H1 (cell line): ENCODE data around the gene GPR137. TPM values are rescaled to one million over a fixed set of nuclear protein-coding genes. Genes with fewer than 3 reads are reported as not detected.

ENCODE experiments used
- CTCF ChIA-PET: fragments of 300-600 bp; sonication (Branson Sonifier 250); formaldehyde crosslinking; loops from one replicate; lab custom pipeline; 2021; ENCODE audit not compliant: partially characterized antibody; lab: Charles Lee
- POLR2A ChIA-PET: fragments of 300-600 bp; sonication (Branson Sonifier 250); formaldehyde crosslinking; loops from one replicate; lab custom pipeline; 2021; ENCODE audit warnings: inconsistent platforms; ENCODE audit not compliant: partially characterized antibody; lab: Charles Lee
- DNase-seq, 2 experiments: peaks; one replicate each; pipeline versions ENCODE4 v3.0.0 to v3.0.0-alpha.2; 2010 to 2022; ENCODE audit warnings: low spot score in 2 of 2, low read depth in 1 of 2, mixed read lengths in 1 of 2
- FAIRE-seq: peaks from 2 replicates; lab custom pipeline; 2011; peaks lifted over from hg19 to GRCh38; lab: Jason Lieb, UNC
- H2AFZ ChIP-seq: 2 replicates; pipeline ENCODE4 v1.8.1; 2012; ENCODE audit warnings: low read length, inconsistent platforms
- H2AK5ac ChIP-seq: 2 replicates; pipeline ENCODE4 v1.6.1; 2013; ENCODE audit warnings: low read depth, low read length
- H2BK120ac ChIP-seq: replicated peaks from 2 replicates; pipeline ENCODE3; 2013; ENCODE audit warnings: low read depth, low read length, inconsistent platforms
- H2BK12ac ChIP-seq: 2 replicates; pipeline ENCODE4 v1.6.1; 2013; ENCODE audit warnings: low read depth, low read length
- H2BK15ac ChIP-seq: 2 replicates; pipeline ENCODE4 v1.6.1; 2013; ENCODE audit warnings: low read length
- H2BK20ac ChIP-seq: 2 replicates; pipeline ENCODE4 v1.6.1; 2013; ENCODE audit warnings: low read length
- H2BK5ac ChIP-seq: 2 replicates; pipeline ENCODE4 v1.6.1; 2013; ENCODE audit warnings: low read depth, low read length
- H3K14ac ChIP-seq: 2 replicates; pipeline ENCODE4 v1.6.1; 2013; ENCODE audit warnings: inconsistent platforms; ENCODE audit not compliant: insufficient read length
- H3K18ac ChIP-seq: 2 replicates; pipeline ENCODE4 v1.6.1; 2013; ENCODE audit warnings: low read length; ENCODE audit errors: extremely low read depth
- H3K23ac ChIP-seq: 2 replicates; pipeline ENCODE4 v1.6.1; 2013; ENCODE audit warnings: inconsistent platforms; ENCODE audit not compliant: insufficient read length
- H3K23me2 ChIP-seq: 2 replicates; pipeline ENCODE4 v1.6.1; 2013; ENCODE audit warnings: low read depth, low read length
- H3K27ac ChIP-seq: 2 replicates; pipeline ENCODE4 v1.6.1; 2011; ENCODE audit warnings: low read depth, low read length, inconsistent platforms
- H3K27me3 ChIP-seq, 4 experiments: replicated peaks in 1 of 4; 1 replicate in 1 of 4; 2 replicates in 3 of 4; pipeline versions ENCODE4 v1.6.1 to v1.8.1; 2011 to 2013; ENCODE audit warnings: low read length in 3 of 4, mild to moderate bottlenecking in 3 of 4, inconsistent platforms in 2 of 4, mixed read lengths in 2 of 4, moderate library complexity in 1 of 4; ENCODE audit not compliant: control insufficient read depth in 3 of 4, insufficient read depth in 3 of 4; ENCODE audit errors: extremely low read depth in 1 of 4
- H3K36me3 ChIP-seq, 4 experiments: 2 replicates each; pipeline versions ENCODE4 v1.6.1 to v1.8.1; 2011 to 2013; ENCODE audit warnings: mild to moderate bottlenecking in 4 of 4, low read length in 3 of 4, moderate library complexity in 2 of 4, control low read depth in 1 of 4, inconsistent platforms in 1 of 4; ENCODE audit not compliant: insufficient read depth in 4 of 4, control insufficient read depth in 2 of 4
- H3K4ac ChIP-seq: replicated peaks from 2 replicates; pipeline ENCODE3; 2013; ENCODE audit warnings: low read length, low read depth, mixed read lengths, inconsistent platforms; ENCODE audit not compliant: insufficient read length
- H3K4me1 ChIP-seq, 4 experiments: replicated peaks in 1 of 4; 1 replicate in 1 of 4; 2 replicates in 3 of 4; pipeline versions ENCODE4 v1.6.1 to v1.8.1; 2011 to 2013; ENCODE audit warnings: low read length in 3 of 4, inconsistent platforms in 2 of 4, mixed read lengths in 1 of 4; ENCODE audit not compliant: insufficient read depth in 4 of 4, control insufficient read depth in 3 of 4
- H3K4me2 ChIP-seq, 2 experiments: 2 replicates each; pipeline versions ENCODE4 v1.6.1 to v1.8.1; 2011 to 2013; ENCODE audit warnings: low read depth in 2 of 2, low read length in 2 of 2, control low read depth in 1 of 2, inconsistent platforms in 1 of 2, mild to moderate bottlenecking in 1 of 2; ENCODE audit not compliant: insufficient read depth in 1 of 2
- H3K4me3 ChIP-seq, 4 experiments: fragments of 200-600, 300-600 bp in 1 of 4; sonication (generic), shearing (Covaris generic), sonication (Bioruptor Twin) in 1 of 4; 2 replicates each; pipeline versions ENCODE4 v1.5.1 to v1.8.1; 2011 to 2016; ENCODE audit warnings: low read length in 4 of 4, low read depth in 3 of 4, control low read depth in 2 of 4, inconsistent platforms in 2 of 4, mild to moderate bottlenecking in 2 of 4, mixed read lengths in 1 of 4, moderate library complexity in 1 of 4; ENCODE audit not compliant: insufficient read depth in 2 of 4; ENCODE audit errors: extremely low read depth in 1 of 4
- H3K56ac ChIP-seq: replicated peaks from 2 replicates; pipeline ENCODE3; 2013; ENCODE audit warnings: low read depth, mild to moderate bottlenecking, mixed read lengths, low read length, inconsistent platforms; ENCODE audit not compliant: insufficient read length
- H3K79me1 ChIP-seq: 2 replicates; pipeline ENCODE4 v1.6.1; 2013; ENCODE audit warnings: low read depth, low read length, control low read depth
- H3K79me2 ChIP-seq, 2 experiments: 2 replicates each; pipeline versions ENCODE4 v1.6.1 to v1.8.1; 2012 to 2013; ENCODE audit warnings: low read length in 2 of 2, mild to moderate bottlenecking in 2 of 2, inconsistent platforms in 1 of 2; ENCODE audit not compliant: insufficient read depth in 2 of 2, control insufficient read depth in 1 of 2
- H3K9ac ChIP-seq, 4 experiments: replicated peaks in 1 of 4; 1 replicate in 1 of 4; 2 replicates in 3 of 4; pipeline versions ENCODE4 v1.6.1 to v1.8.1; 2011 to 2013; ENCODE audit warnings: low read depth in 3 of 4, low read length in 3 of 4, control low read depth in 2 of 4, mild to moderate bottlenecking in 2 of 4, moderate library complexity in 2 of 4, inconsistent platforms in 1 of 4; ENCODE audit errors: extremely low read depth in 1 of 4
- H3K9me3 ChIP-seq, 2 experiments: 2 replicates each; pipeline versions ENCODE4 v1.6.1 to v1.8.1; 2012 to 2013; ENCODE audit warnings: mild to moderate bottlenecking in 2 of 2, moderate library complexity in 2 of 2, control low read depth in 1 of 2, inconsistent platforms in 1 of 2, low read depth in 1 of 2, low read length in 1 of 2, mixed read lengths in 1 of 2; ENCODE audit not compliant: insufficient read depth in 2 of 2
- H4K20me1 ChIP-seq, 2 experiments: replicated peaks in 1 of 2; 2 replicates each; pipeline versions ENCODE3 to v1.8.1; 2011 to 2013; ENCODE audit warnings: inconsistent platforms in 2 of 2, low read length in 2 of 2, mild to moderate bottlenecking in 1 of 2; ENCODE audit not compliant: insufficient read depth in 2 of 2, control insufficient read depth in 1 of 2
- H4K5ac ChIP-seq: 2 replicates; pipeline ENCODE4 v1.6.1; 2013; ENCODE audit warnings: low read length, low read depth, mixed read lengths, inconsistent platforms; ENCODE audit not compliant: insufficient read length
- H4K8ac ChIP-seq: 2 replicates; pipeline ENCODE4 v1.8.0; 2013; ENCODE audit warnings: mild to moderate bottlenecking, moderate library complexity, low read length, inconsistent platforms; ENCODE audit not compliant: insufficient read depth; ENCODE audit errors: extremely low read depth
- H4K91ac ChIP-seq: replicated peaks from 2 replicates; pipeline ENCODE3; 2013; ENCODE audit warnings: low read length, mixed read lengths, inconsistent platforms; ENCODE audit not compliant: insufficient read length
- ASH2L ChIP-seq: fragments of 200-600, 300-600 bp; sonication (generic); IDR thresholded peaks from one replicate; pipeline ENCODE4 v1.7.1; 2017; ENCODE audit warnings: low read length
- BACH1 ChIP-seq: IDR thresholded peaks from 2 replicates; pipeline ENCODE4 v1.6.1; 2012; ENCODE audit warnings: low read length, improper control_type of control experiment
- CHD1 ChIP-seq: IDR thresholded peaks from 2 replicates; pipeline ENCODE4 v1.6.1; 2012; ENCODE audit warnings: low read depth, low read length, improper control_type of control experiment
- CTBP2 ChIP-seq: IDR thresholded peaks from 2 replicates; pipeline ENCODE4 v1.7.0; 2011; ENCODE audit warnings: borderline replicate concordance, mild to moderate bottlenecking, moderate library complexity, mixed read lengths, low read length; ENCODE audit not compliant: insufficient read depth, insufficient read length
- GABPA ChIP-seq: IDR thresholded peaks from 2 replicates; pipeline ENCODE4 v1.6.1; 2011; ENCODE audit warnings: mild to moderate bottlenecking, low read length, moderate library complexity, borderline replicate concordance; ENCODE audit not compliant: insufficient read depth
- KDM1A ChIP-seq: fragments of 200-600, 300-600 bp; sonication (generic); IDR thresholded peaks from 2 replicates; pipeline ENCODE4 v1.7.1; 2016; ENCODE audit warnings: mild to moderate bottlenecking, low read length, borderline replicate concordance
- KDM4A ChIP-seq: IDR thresholded peaks from one replicate; pipeline ENCODE4 v1.7.1; 2012; ENCODE audit warnings: low read depth, mild to moderate bottlenecking, moderate library complexity, low read length, inconsistent platforms; ENCODE audit not compliant: severe bottlenecking
- SIN3A ChIP-seq, 2 experiments: IDR thresholded peaks in 1 of 2; conservative IDR thresholded peaks in 1 of 2; 2 replicates each; pipeline ENCODE4 v1.6.1; 2011 to 2012; ENCODE audit warnings: low read length in 2 of 2, improper control_type of control experiment in 1 of 2, low read depth in 1 of 2, mild to moderate bottlenecking in 1 of 2
- SIRT6 ChIP-seq: IDR thresholded peaks from one replicate; pipeline ENCODE4 v1.7.1; 2012; ENCODE audit warnings: low read length, inconsistent platforms
- SP1 ChIP-seq: IDR thresholded peaks from 2 replicates; pipeline ENCODE4 v1.6.1; 2011; ENCODE audit warnings: low read depth, low read length
- SRF ChIP-seq: IDR thresholded peaks from 2 replicates; pipeline ENCODE4 v1.6.1; 2011; ENCODE audit warnings: mild to moderate bottlenecking, low read depth, low read length, moderate library complexity
- TBP ChIP-seq: IDR thresholded peaks from 2 replicates; pipeline ENCODE4 v1.6.1; 2011; ENCODE audit warnings: low read depth, low read length, improper control_type of control experiment
- WGBS, 2 experiments: shearing (Covaris generic) in 1 of 2; methylation state at CpG; one replicate each; pipeline versions ENCODE4 v1.1.6 to v1.1.7; 2013 to 2015; ENCODE audit warnings: low lambda C conversion rate in 2 of 2, mixed read lengths in 2 of 2, inconsistent platforms in 1 of 2, low coverage in 1 of 2, missing lambda C conversion rate in 1 of 2; ENCODE audit not compliant: insufficient replicate concordance in 2 of 2, insufficient coverage in 1 of 2, insufficient read length in 1 of 2; ENCODE audit errors: extremely low coverage in 1 of 2, missing lambda C conversion rate in 1 of 2; 5-methylcytosine and 5-hydroxymethylcytosine counted together
- polyA plus RNA-seq, 7 experiments: library from polyadenylated mRNA; depleted of rRNA in 3 of 7; stranded (reverse) in 5 of 7; unstranded in 2 of 7; fragments of >200 nt in 5 of 7; fragments of 200-250 nt in 2 of 7; gene quantifications; 1 replicate in 5 of 7; 2 replicates in 1 of 7; 4 replicates in 1 of 7; pipeline versions ENCODE4 v1.2.1 to v1.2.3, GENCODE V29; 2011 to 2013; ENCODE audit warnings: missing spikeins in 2 of 7, mixed read lengths in 2 of 7
- total RNA-seq: library from RNA; stranded (reverse); fragmentation: NEBNext Ultra II Directional; extraction: Animal tissue kit (Norgen Biotek cat#: 25700); gene quantifications from 2 replicates; pipeline ENCODE4 v1.2.1, GENCODE V29; 2021
- TF ChIP-seq, protein P1 (sequence below): IDR thresholded peaks from 2 replicates; pipeline ENCODE4 v1.6.1; 2012; ENCODE audit warnings: inconsistent platforms

GPR137 gene
- total and polyA plus RNA-seq, 2 of the 8 experiments (the other 6 are each of a cell fraction or from before 2014, with no cell fraction given), result 36.2 to 37.8 TPM

GRCh38 chr11:64321026-64321425 lies 35.4 kb downstream of the GPR137 start:
- Histone ChIP-seq H3K56ac (no peak overlapping the region), H2BK120ac (no peak overlapping the region), H3K36me3 (peaks cover 0 to 19% (median 3%) of the 10 kb centered on the region in 4 experiments; a peak in 6 of 8 replicates), H4K5ac (no peak overlapping the region), H3K4ac (no peak overlapping the region), H4K91ac (no peak overlapping the region), H3K79me1 (peaks cover 6% of the 10 kb centered on the region; the same call in 1 of the 2 replicates), H3K4me3 (no peak overlapping the region), H4K20me1 (peaks cover 0 to 3% of the 10 kb centered on the region in 2 experiments), H4K8ac (no peak overlapping the region), H2AFZ (no peak overlapping the region), H2BK15ac (no peak overlapping the region), H2BK20ac (no peak overlapping the region), H3K18ac (no peak overlapping the region), H2BK5ac (no peak overlapping the region), H3K9ac (no peak overlapping the region), H3K23ac (no peak overlapping the region), H3K4me2 (no peak overlapping the region), H3K79me2 (peaks cover 0 to 14% of the 10 kb centered on the region in 2 experiments; a peak in 1 of 4 replicates), H3K27me3 (no peaks in the 10 kb centered on the region), H3K14ac (no peak overlapping the region), H2BK12ac (no peak overlapping the region), H3K23me2 (peaks cover 5% of the 10 kb centered on the region; the same call in 1 of the 2 replicates), H2AK5ac (no peak overlapping the region), H3K4me1 (peaks cover 1 to 13% (median 7%) of the 10 kb centered on the region in 4 experiments; a peak in 6 of 7 replicates), H3K9me3 (no peaks in the 10 kb centered on the region), H3K27ac (no peak overlapping the region)
- FAIRE-seq, result no peak
- ChIA-PET POLR2A (interaction anchor here (0.6 to 2.6 kb wide), 2 partner anchors 10 to 11 kb away, joined by 3 to 12 read pairs; no protein-coding TSS in a partner anchor), CTCF (interaction anchor here (1.8 to 20.8 kb wide), 3 partner anchors 11 to 19 kb away, joined by 4 to 614 read pairs (median 20); partner anchors contain the start of gene CCDC88B)
- 84% methylated on average over 5 of the region's 5 CpGs; no CpG with 5 or more reads in 1 of the 2 experiments for WGBS, 2 experiments
- no peak for DNase-seq
- TF ChIP-seq GABPA (no peak), CHD1 (no peak), SP1 (no peak), CTBP2 (no peak), SRF (no peak), ASH2L (no peak), SIRT6 (no peak), KDM1A (no peak), KDM4A (no peak), BACH1 (no peak), TBP (no peak), SIN3A (conservative IDR thresholded peaks at IDR 0.05 in 1 of 2, IDR thresholded peaks at IDR 0.05 in 1 of 2; ENCODE audit: low read depth in 1 of 2, low read length in 2 of 2) (no peak)
- TF ChIP-seq, protein P1, sequence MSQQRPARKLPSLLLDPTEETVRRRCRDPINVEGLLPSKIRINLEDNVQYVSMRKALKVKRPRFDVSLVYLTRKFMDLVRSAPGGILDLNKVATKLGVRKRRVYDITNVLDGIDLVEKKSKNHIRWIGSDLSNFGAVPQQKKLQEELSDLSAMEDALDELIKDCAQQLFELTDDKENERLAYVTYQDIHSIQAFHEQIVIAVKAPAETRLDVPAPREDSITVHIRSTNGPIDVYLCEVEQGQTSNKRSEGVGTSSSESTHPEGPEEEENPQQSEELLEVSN, result no peak
